ENCODE data around the gene KRT25. TPM values are rescaled to one million over a fixed set of nuclear protein-coding genes. Genes with fewer than 3 reads are reported as not detected.

KRT25 gene
- total RNA-seq, 4 donors from 2014 or later, result not detected

GRCh38 chr17:40777971-40778370, 22.8 kb upstream of the KRT25 start:
- DNase-seq (ENCODE audit: low spot score) (no peak), ATAC-seq (ENCODE audit: low FRiP score) (no peak)
- no peak for TF ChIP-seq CTCF (IDR thresholded peaks at IDR 0.05)

- no peak for ATAC-seq (ENCODE audit: low FRiP score)
Observed at GRCh38 chr17:40777459-40777858, 22.3 kb upstream of the KRT25 start.

GRCh38 chr17:40775945-40776344, 20.8 kb upstream of the KRT25 start:
- TF ChIP-seq CTCF (IDR thresholded peaks at IDR 0.05), result no peak
- DNase-seq (ENCODE audit: low spot score), result no peak
- no peak for ATAC-seq (ENCODE audit: low FRiP score)

More at GRCh38 chr17:40777459-40777858, 22.3 kb upstream of the KRT25 start:
- TF ChIP-seq CTCF (IDR thresholded peaks at IDR 0.05), result no peak
- DNase-seq (ENCODE audit: low spot score), result no peak

- no peak for TF ChIP-seq CTCF (IDR thresholded peaks at IDR 0.05)
- DNase-seq (ENCODE audit: low spot score) (no peak), ATAC-seq (ENCODE audit: low FRiP score) (no peak)
Observed at GRCh38 chr17:40772101-40772500, 17.0 kb upstream of the KRT25 start, which contains the start of gene KRT26. Gene KRT26 (minus strand): TSS chr17:40772201. CDS start chr17:40772113, 88 bp downstream.

GRCh38 chr17:40765657-40766056, 10.5 kb upstream of the KRT25 start:
- no peak for ATAC-seq (ENCODE audit: low FRiP score)
- TF ChIP-seq CTCF (IDR thresholded peaks at IDR 0.05), result no peak
- DNase-seq (ENCODE audit: low spot score), result no peak

GRCh38 chr17:40763752-40764151, 8.6 kb upstream of the KRT25 start:
- no peak for DNase-seq (ENCODE audit: low spot score)
- no peak for TF ChIP-seq CTCF (IDR thresholded peaks at IDR 0.05)
- ATAC-seq (ENCODE audit: low FRiP score), result no peak

- no peak for DNase-seq (ENCODE audit: low spot score)
Observed at GRCh38 chr17:40760105-40761016, 5.2 kb upstream of the KRT25 start.

More at GRCh38 chr17:40760105-40761016, 5.2 kb upstream of the KRT25 start:
- no peak for ATAC-seq (ENCODE audit: low FRiP score)
- no peak for TF ChIP-seq CTCF (IDR thresholded peaks at IDR 0.05)

Measured in omental fat pad (tissue), 4 donors.